ENCODE results near the gene ANAPC1. TPM values are rescaled to one million over a fixed set of nuclear protein-coding genes. Genes with fewer than 3 reads are reported as not detected.
"Not testable (repeated sequence)": the region's sequence is repeated elsewhere in the genome, so short reads cannot be mapped to it uniquely, and the experiment has no call there.

The ANAPC1 gene
- total RNA-seq, 1 experiment from 2014 or later, result 82.4 TPM

GRCh38 chr2:111830479-111830878 lies 53.5 kb downstream of the ANAPC1 start:
- not testable (repeated sequence) for DNase-seq (ENCODE audit: low spot score)

- DNase-seq (ENCODE audit: low spot score), result not testable (repeated sequence)
Measured at GRCh38 chr2:111828217-111828766, 55.7 kb downstream of the ANAPC1 start.

- DNase-seq (ENCODE audit: low spot score), result not testable (repeated sequence)
Measured at GRCh38 chr2:111812970-111813622, 70.9 kb downstream of the ANAPC1 start.

GRCh38 chr2:111790633-111791032 lies 93.4 kb downstream of the ANAPC1 start:
- not testable (repeated sequence) for DNase-seq (ENCODE audit: low spot score)

- not testable (repeated sequence) for DNase-seq (ENCODE audit: low spot score)
Measured at GRCh38 chr2:111784081-111784480, 99.9 kb downstream of the ANAPC1 start.

- DNase-seq (ENCODE audit: low spot score), result peak; percentile 1
Measured at GRCh38 chr2:111782195-111782594, 101.8 kb downstream of the ANAPC1 start.

- peak; percentile 49 for DNase-seq (ENCODE audit: low spot score)
Measured at GRCh38 chr2:111781443-111782094, 102.4 kb downstream of the ANAPC1 start.

- not testable (repeated sequence) for DNase-seq (ENCODE audit: low spot score)
Measured at GRCh38 chr2:111777155-111777554, 106.8 kb downstream of the ANAPC1 start.

GRCh38 chr2:111776296-111776695 lies 107.7 kb downstream of the ANAPC1 start:
- not testable (repeated sequence) for DNase-seq (ENCODE audit: low spot score)

GRCh38 chr2:111772180-111772579 lies 111.8 kb downstream of the ANAPC1 start:
- not testable (repeated sequence) for DNase-seq (ENCODE audit: low spot score)

GRCh38 chr2:111770916-111771658 lies 112.9 kb downstream of the ANAPC1 start:
- not testable (repeated sequence) for DNase-seq (ENCODE audit: low spot score)

- DNase-seq (ENCODE audit: low spot score), result not testable (repeated sequence)
Measured at GRCh38 chr2:111768266-111769190, 115.5 kb downstream of the ANAPC1 start.

- not testable (repeated sequence) for DNase-seq (ENCODE audit: low spot score)
Measured at GRCh38 chr2:111767087-111767486, 116.9 kb downstream of the ANAPC1 start.

GRCh38 chr2:111766295-111766694 lies 117.7 kb downstream of the ANAPC1 start:
- DNase-seq (ENCODE audit: low spot score), result not testable (repeated sequence)

GRCh38 chr2:111764151-111764550 lies 119.8 kb downstream of the ANAPC1 start:
- DNase-seq (ENCODE audit: low spot score), result not testable (repeated sequence)

GRCh38 chr2:111760697-111761284 lies 123.2 kb downstream of the ANAPC1 start:
- not testable (repeated sequence) for DNase-seq (ENCODE audit: low spot score)

GRCh38 chr2:111752533-111752932 lies 131.5 kb downstream of the ANAPC1 start:
- DNase-seq (ENCODE audit: low spot score), result not testable (repeated sequence)

GRCh38 chr2:111750641-111751040 lies 133.4 kb downstream of the ANAPC1 start:
- DNase-seq (ENCODE audit: low spot score), result not testable (repeated sequence)

- not testable (repeated sequence) for DNase-seq (ENCODE audit: low spot score)
Measured at GRCh38 chr2:111748429-111748828, 135.6 kb downstream of the ANAPC1 start.

GRCh38 chr2:111747410-111748115 lies 136.4 kb downstream of the ANAPC1 start:
- peak; percentile 0 for DNase-seq (ENCODE audit: low spot score)
